Measurements from ENCODE around the gene TUBB4A. TPM values are rescaled to one million over a fixed set of nuclear protein-coding genes. Genes with fewer than 3 reads are reported as not detected.

Gene TUBB4A
- total and polyA plus RNA-seq, 9 of the 15 experiments (the other 6 are each of a cell fraction or from before 2014, with no cell fraction given) = 0.14 to 7.0 (median 0.75) TPM

DNA sequence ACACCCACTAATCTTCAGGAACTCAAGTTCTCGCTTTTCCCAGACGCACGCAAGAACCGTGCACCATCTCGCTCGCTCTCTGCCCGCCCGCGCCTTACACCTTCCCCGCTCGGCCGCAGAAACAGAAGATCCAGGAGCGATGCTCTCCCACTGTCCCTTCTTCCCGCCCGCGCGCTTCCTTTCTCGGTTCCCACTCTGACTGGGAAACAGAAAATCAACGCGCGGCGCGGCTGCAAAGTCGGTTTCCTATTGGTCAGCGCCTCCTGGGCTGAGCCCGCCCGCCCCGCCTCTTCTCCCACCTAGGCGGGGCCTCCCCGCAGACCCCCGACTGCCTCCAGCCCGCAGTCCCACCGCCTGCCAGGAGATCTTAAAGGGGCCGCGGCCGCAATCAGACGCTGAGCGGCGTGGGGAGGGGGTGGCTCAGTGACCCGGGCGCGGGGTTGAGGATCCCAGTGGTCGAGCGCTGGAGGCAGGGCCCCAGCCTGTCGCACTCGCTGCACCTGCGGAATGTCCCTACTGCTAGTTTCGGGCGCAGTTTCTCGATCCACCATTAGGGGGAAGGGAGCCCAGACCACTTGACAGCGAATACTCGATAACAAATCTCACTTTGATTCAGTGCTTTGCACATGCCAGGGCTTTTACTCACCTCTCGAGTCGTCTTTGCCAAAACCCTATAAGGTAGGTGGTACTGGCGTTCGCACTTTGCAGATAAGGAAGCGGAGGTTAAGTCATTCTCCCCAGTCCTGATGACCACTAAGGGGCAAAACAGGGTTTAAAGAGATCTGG, 41.8 kb downstream of the TUBB4A start (continued):
- TF ChIP-seq, protein P1, sequence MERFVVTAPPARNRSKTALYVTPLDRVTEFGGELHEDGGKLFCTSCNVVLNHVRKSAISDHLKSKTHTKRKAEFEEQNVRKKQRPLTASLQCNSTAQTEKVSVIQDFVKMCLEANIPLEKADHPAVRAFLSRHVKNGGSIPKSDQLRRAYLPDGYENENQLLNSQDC (CRISPR knock-in tag; IDR thresholded peaks at IDR 0.05) = no peak
- TF ChIP-seq ZNF324 (CRISPR knock-in tag; IDR thresholded peaks at IDR 0.05) = no peak
- TF ChIP-seq CHD1 (IDR thresholded peaks at IDR 0.05; ENCODE audit: low read length) = no peak
- TF ChIP-seq DNMT1 (IDR thresholded peaks at IDR 0.05) = no peak
- TF ChIP-seq, protein P2, sequence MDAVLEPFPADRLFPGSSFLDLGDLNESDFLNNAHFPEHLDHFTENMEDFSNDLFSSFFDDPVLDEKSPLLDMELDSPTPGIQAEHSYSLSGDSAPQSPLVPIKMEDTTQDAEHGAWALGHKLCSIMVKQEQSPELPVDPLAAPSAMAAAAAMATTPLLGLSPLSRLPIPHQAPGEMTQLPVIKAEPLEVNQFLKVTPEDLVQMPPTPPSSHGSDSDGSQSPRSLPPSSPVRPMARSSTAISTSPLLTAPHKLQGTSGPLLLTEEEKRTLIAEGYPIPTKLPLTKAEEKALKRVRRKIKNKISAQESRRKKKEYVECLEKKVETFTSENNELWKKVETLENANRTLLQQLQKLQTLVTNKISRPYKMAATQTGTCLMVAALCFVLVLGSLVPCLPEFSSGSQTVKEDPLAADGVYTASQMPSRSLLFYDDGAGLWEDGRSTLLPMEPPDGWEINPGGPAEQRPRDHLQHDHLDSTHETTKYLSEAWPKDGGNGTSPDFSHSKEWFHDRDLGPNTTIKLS (IDR thresholded peaks at IDR 0.05; ENCODE audit: borderline replicate concordance, low read depth) = no peak
- peak; percentile 73 for TF ChIP-seq NR2C2 (CRISPR knock-in tag; IDR thresholded peaks at IDR 0.05)
- peak; percentile 58; the same call in 1 of the 2 replicates for TF ChIP-seq NR2C2 (tag; IDR thresholded peaks at IDR 0.05)
- no peak; the same call in 1 of the 2 replicates for TF ChIP-seq STAT5A (IDR thresholded peaks at IDR 0.05; ENCODE audit: borderline replicate concordance, low read length)
- 0 out of 4 replicates have a peak, but pooled peaks of 1 of the 2 experiments have one; percentile 9 for TF ChIP-seq TRIM24 (IDR thresholded peaks at IDR 0.05)
- TF ChIP-seq, protein P3, sequence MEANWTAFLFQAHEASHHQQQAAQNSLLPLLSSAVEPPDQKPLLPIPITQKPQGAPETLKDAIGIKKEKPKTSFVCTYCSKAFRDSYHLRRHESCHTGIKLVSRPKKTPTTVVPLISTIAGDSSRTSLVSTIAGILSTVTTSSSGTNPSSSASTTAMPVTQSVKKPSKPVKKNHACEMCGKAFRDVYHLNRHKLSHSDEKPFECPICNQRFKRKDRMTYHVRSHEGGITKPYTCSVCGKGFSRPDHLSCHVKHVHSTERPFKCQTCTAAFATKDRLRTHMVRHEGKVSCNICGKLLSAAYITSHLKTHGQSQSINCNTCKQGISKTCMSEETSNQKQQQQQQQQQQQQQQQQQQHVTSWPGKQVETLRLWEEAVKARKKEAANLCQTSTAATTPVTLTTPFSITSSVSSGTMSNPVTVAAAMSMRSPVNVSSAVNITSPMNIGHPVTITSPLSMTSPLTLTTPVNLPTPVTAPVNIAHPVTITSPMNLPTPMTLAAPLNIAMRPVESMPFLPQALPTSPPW (CRISPR knock-in tag; IDR thresholded peaks at IDR 0.05) = peak; percentile 83
- TF ChIP-seq SMAD2 (IDR thresholded peaks at IDR 0.05; ENCODE audit: low read depth, low read length) = no peak
- TF ChIP-seq, protein P4, sequence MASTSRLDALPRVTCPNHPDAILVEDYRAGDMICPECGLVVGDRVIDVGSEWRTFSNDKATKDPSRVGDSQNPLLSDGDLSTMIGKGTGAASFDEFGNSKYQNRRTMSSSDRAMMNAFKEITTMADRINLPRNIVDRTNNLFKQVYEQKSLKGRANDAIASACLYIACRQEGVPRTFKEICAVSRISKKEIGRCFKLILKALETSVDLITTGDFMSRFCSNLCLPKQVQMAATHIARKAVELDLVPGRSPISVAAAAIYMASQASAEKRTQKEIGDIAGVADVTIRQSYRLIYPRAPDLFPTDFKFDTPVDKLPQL (IDR thresholded peaks at IDR 0.05; ENCODE audit: extremely low read depth, insufficient read length) = no peak
- no peak for TF ChIP-seq NFYB (IDR thresholded peaks at IDR 0.05; ENCODE audit: extremely low read depth, insufficient read length)
- TF ChIP-seq KDM4B (IDR thresholded peaks at IDR 0.05; ENCODE audit: borderline replicate concordance in 2 of 2, low read depth in 1 of 2) = no peak
- no peak for TF ChIP-seq MCM5 (IDR thresholded peaks at IDR 0.05; ENCODE audit: low read depth)
- TF ChIP-seq SIX5 (IDR thresholded peaks at IDR 0.05; ENCODE audit: borderline replicate concordance in 1 of 2, insufficient read depth in 1 of 2, low read depth in 1 of 2, low read length in 2 of 2) = no peak
- peak; percentile 80 for TF ChIP-seq MEIS2 (IDR thresholded peaks at IDR 0.05; ENCODE audit: partially characterized antibody)
- TF ChIP-seq PHTF2 (CRISPR knock-in tag; IDR thresholded peaks at IDR 0.05) = no peak
- no peak for TF ChIP-seq ZNF583 (CRISPR knock-in tag; IDR thresholded peaks at IDR 0.05)
- TF ChIP-seq ZC3H11A (IDR thresholded peaks at IDR 0.05; ENCODE audit: low read depth, low read length) = no peak
- TF ChIP-seq, protein P5, sequence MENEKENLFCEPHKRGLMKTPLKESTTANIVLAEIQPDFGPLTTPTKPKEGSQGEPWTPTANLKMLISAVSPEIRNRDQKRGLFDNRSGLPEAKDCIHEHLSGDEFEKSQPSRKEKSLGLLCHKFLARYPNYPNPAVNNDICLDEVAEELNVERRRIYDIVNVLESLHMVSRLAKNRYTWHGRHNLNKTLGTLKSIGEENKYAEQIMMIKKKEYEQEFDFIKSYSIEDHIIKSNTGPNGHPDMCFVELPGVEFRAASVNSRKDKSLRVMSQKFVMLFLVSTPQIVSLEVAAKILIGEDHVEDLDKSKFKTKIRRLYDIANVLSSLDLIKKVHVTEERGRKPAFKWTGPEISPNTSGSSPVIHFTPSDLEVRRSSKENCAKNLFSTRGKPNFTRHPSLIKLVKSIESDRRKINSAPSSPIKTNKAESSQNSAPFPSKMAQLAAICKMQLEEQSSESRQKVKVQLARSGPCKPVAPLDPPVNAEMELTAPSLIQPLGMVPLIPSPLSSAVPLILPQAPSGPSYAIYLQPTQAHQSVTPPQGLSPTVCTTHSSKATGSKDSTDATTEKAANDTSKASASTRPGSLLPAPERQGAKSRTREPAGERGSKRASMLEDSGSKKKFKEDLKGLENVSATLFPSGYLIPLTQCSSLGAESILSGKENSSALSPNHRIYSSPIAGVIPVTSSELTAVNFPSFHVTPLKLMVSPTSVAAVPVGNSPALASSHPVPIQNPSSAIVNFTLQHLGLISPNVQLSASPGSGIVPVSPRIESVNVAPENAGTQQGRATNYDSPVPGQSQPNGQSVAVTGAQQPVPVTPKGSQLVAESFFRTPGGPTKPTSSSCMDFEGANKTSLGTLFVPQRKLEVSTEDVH (IDR thresholded peaks at IDR 0.05; ENCODE audit: low read depth, partially characterized antibody) = no peak
